ENCODE measurements around the gene ZDHHC5.

- TF ChIP-seq CTCF (IDR thresholded peaks at IDR 0.05; ENCODE audit: low read depth, low read length) (peak; percentile 44), EZH2phosphoT487 (IDR thresholded peaks at IDR 0.05; ENCODE audit: low read depth) (no peak)
Observed at GRCh38 chr11:57667736-57668433, at the start of gene ZDHHC5.

Data from OCI-LY3 (cell line).